Spleen (tissue), 11 donors: Measurements from ENCODE around the gene MRAP2. TPM values are rescaled to one million over a fixed set of nuclear protein-coding genes. Genes with fewer than 3 reads are reported as not detected.

Source experiments
- DNase-seq: peaks from one replicate; pipeline ENCODE4 v3.0.0-alpha.2; 2020
- H3K27ac ChIP-seq, 8 donors: fragments of 200-600 bp; sonication (generic) in 7 of 8; 1 replicate in 4 of 8; 2 replicates in 4 of 8; pipeline versions ENCODE4 v1.5.0 to v1.8.0; 2016 to 2021; ENCODE audit warnings: inconsistent platforms in 4 of 8, mild to moderate bottlenecking in 4 of 8, moderate library complexity in 1 of 8
- H3K27me3 ChIP-seq, 7 donors: fragments of 200-600 bp; sonication (generic) in 6 of 7; replicated peaks in 1 of 7; 1 replicate in 4 of 7; 2 replicates in 3 of 7; pipeline versions ENCODE4 v1.5.0 to v1.8.0; 2016 to 2021; ENCODE audit warnings: inconsistent platforms in 3 of 7, mild to moderate bottlenecking in 1 of 7
- H3K36me3 ChIP-seq, 6 donors: fragments of 200-600 bp; sonication (generic) in 5 of 6; 1 replicate in 4 of 6; 2 replicates in 2 of 6; pipeline versions ENCODE4 v1.5.0 to v1.8.0; 2016 to 2021; ENCODE audit warnings: inconsistent platforms in 2 of 6
- H3K4me1 ChIP-seq, 6 donors: fragments of 200-600 bp; sonication (generic) in 5 of 6; 1 replicate in 3 of 6; 2 replicates in 3 of 6; pipeline versions ENCODE4 v1.5.0 to v1.8.0; 2016 to 2021; ENCODE audit warnings: inconsistent platforms in 3 of 6
- H3K4me3 ChIP-seq, 8 donors: fragments of 200-600 bp; sonication (generic) in 7 of 8; 1 replicate in 4 of 8; 2 replicates in 4 of 8; pipeline versions ENCODE4 v1.5.0 to v1.8.0; 2016 to 2021; ENCODE audit warnings: inconsistent platforms in 4 of 8, mild to moderate bottlenecking in 4 of 8, moderate library complexity in 2 of 8
- H3K9me3 ChIP-seq, 8 donors: fragments of 200-600 bp; sonication (generic) in 7 of 8; 1 replicate in 4 of 8; 2 replicates in 4 of 8; pipeline versions ENCODE4 v1.5.0 to v1.8.0; 2016 to 2021; ENCODE audit warnings: inconsistent platforms in 4 of 8
- CTCF ChIP-seq, 11 experiments: fragments of 200-600 bp in 7 of 11; fragments of 450-650 bp in 4 of 11; sonication (generic) in 4 of 11; IDR thresholded peaks in 8 of 11; conservative IDR thresholded peaks in 3 of 11; 1 replicate in 7 of 11; 2 replicates in 4 of 11; pipeline versions ENCODE4 v1.4.0 to v1.8.0; 2016 to 2021; ENCODE audit warnings: antibody characterized with exemption in 11 of 11, inconsistent platforms in 4 of 11, mild to moderate bottlenecking in 1 of 11
- POLR2A ChIP-seq, 3 donors: fragments of 450-650 bp; IDR thresholded peaks; one replicate each; pipeline ENCODE4 v1.5.1; 2017; ENCODE audit warnings: antibody characterized with exemption in 3 of 3, mild to moderate bottlenecking in 1 of 3
- POLR2AphosphoS5 ChIP-seq, 3 donors: sonication (generic); formaldehyde crosslinking; IDR thresholded peaks; one replicate each; pipeline ENCODE4 v1.5.1; 2017; ENCODE audit warnings: antibody characterized with exemption in 3 of 3
- WGBS, 5 donors: extraction: QIAGEN DNeasy Blood & Tissue Kit in 3 of 5; methylation state at CpG; one replicate each; pipeline versions ENCODE4 v1.1.5 to v1.1.7; 2013 to 2018; 5-methylcytosine and 5-hydroxymethylcytosine counted together
- intact Hi-C: fragments of 100-400 bp; cut with DNase I; formaldehyde crosslinking; loops from one replicate; pipeline ENCODE4 v1.15.0; 2023; ENCODE audit warnings: low total_unique reads
- polyA plus RNA-seq, 3 donors: library from polyadenylated mRNA; stranded (reverse); fragments of 200-250 nt; gene quantifications; one replicate each; pipeline ENCODE4 v1.2.1, GENCODE V29; 2013
- total RNA-seq, 7 donors: library from RNA; depleted of rRNA in 3 of 7; stranded (reverse); fragments of >200 nt in 3 of 7; fragmentation: NEBNext Ultra II Directional in 4 of 7; extraction: Animal tissue kit (Norgen Biotek cat#: 25700) in 4 of 7; gene quantifications; one replicate each; pipeline versions ENCODE4 v1.1.0 to v1.2.1, GENCODE V29; 2016 to 2021
- donor health status: healthy with polysubstance abuse.
- donor health status: DM: no; HTN: no; CAD: no; lungs with moderate emphysema.
- donor health status: DM: no; HTN: no; CAD: no.
- donor health status: Bipolar disorder and iron deficiency.
- donor health status: healthy.
- donor health status: DM: no; HTN: no; CAD: no.
- donor health status: DM: yes; HTN: yes; CAD: no.

Gene MRAP2
- total and polyA plus RNA-seq, 10 donors: 0.97 to 21.8 (median 4.4) TPM

- Histone ChIP-seq H3K36me3 (no peaks in the 10 kb centered on the region), H3K9me3 (no peaks in the 10 kb centered on the region), H3K27ac (no peak overlapping the region), H3K4me3 (no peak overlapping the region), H3K4me1 (no peaks in the 10 kb centered on the region), H3K27me3 (peaks cover 0 to 5% (median 0%) of the 10 kb centered on the region in 7 donors)
- DNase-seq: no peak
- intact Hi-C loops: no loop called here
- TF ChIP-seq POLR2AphosphoS5 (IDR thresholded peaks at IDR 0.05) (no peak), CTCF (IDR thresholded peaks at IDR 0.05 in 8 of 11, conservative IDR thresholded peaks at IDR 0.05 in 3 of 11) (no peak), POLR2A (IDR thresholded peaks at IDR 0.05) (no peak)
- 57 to 75% (median 65%) methylated on average over 1 of the region's 1 CpG; no CpG with 5 or more reads in 1 of the 5 donors for WGBS, 5 donors
Observed at GRCh38 chr6:84046755-84047154, 13.2 kb downstream of the MRAP2 start.

- H3K9me3 ChIP-seq: no peaks in the 10 kb centered on the region
- H3K27ac ChIP-seq: no peak overlapping the region
- no peak overlapping the region for H3K4me3 ChIP-seq
- intact Hi-C loops: no loop called here
- TF ChIP-seq POLR2A (IDR thresholded peaks at IDR 0.05): no peak
- TF ChIP-seq POLR2AphosphoS5 (IDR thresholded peaks at IDR 0.05): no peak
- no peaks in the 10 kb centered on the region for H3K36me3 ChIP-seq
- H3K4me1 ChIP-seq: no peaks in the 10 kb centered on the region
- no peak for DNase-seq
- WGBS, 5 donors: 84 to 92% (median 87%) methylated on average over 5 of the region's 5 CpGs
- peaks cover 0 to 5% (median 0%) of the 10 kb centered on the region in 7 donors for H3K27me3 ChIP-seq
Observed at GRCh38 chr6:84048588-84048987, 15.0 kb downstream of the MRAP2 start.

GRCh38 chr6:84050408-84050807 lies 16.8 kb downstream of the MRAP2 start:
- no peak overlapping the region for H3K4me3 ChIP-seq
- no peaks in the 10 kb centered on the region for H3K9me3 ChIP-seq
- no peak for DNase-seq
- H3K27me3 ChIP-seq: peaks cover 0 to 5% (median 0%) of the 10 kb centered on the region in 7 donors
- H3K4me1 ChIP-seq: no peaks in the 10 kb centered on the region
- TF ChIP-seq POLR2AphosphoS5 (IDR thresholded peaks at IDR 0.05) (no peak), POLR2A (IDR thresholded peaks at IDR 0.05) (no peak)
- H3K36me3 ChIP-seq: no peaks in the 10 kb centered on the region
- peak overlapping the region in 3 of 8 donors; percentile 59 to 75 (median 65) for H3K27ac ChIP-seq
- WGBS, 5 donors: 71 to 87% (median 81%) methylated on average over 5 of the region's 5 CpGs
- intact Hi-C loops: no loop called here

- no peak overlapping the region for H3K4me3 ChIP-seq
- no peaks in the 10 kb centered on the region for H3K9me3 ChIP-seq
- peaks cover 0 to 3% (median 0%) of the 10 kb centered on the region in 6 donors for H3K4me1 ChIP-seq
- intact Hi-C loops: no loop called here
- TF ChIP-seq POLR2AphosphoS5 (IDR thresholded peaks at IDR 0.05) (peak; percentile 55 to 85 (median 80)), CTCF (IDR thresholded peaks at IDR 0.05 in 8 of 11, conservative IDR thresholded peaks at IDR 0.05 in 3 of 11) (no peak), POLR2A (IDR thresholded peaks at IDR 0.05) (no peak)
- 35 to 61% (median 55%) methylated on average over 7 of the region's 7 CpGs for WGBS, 5 donors
- peak overlapping the region in 5 of 8 donors; percentile 7 to 75 (median 59) for H3K27ac ChIP-seq
- H3K27me3 ChIP-seq: peaks cover 0 to 5% (median 0%) of the 10 kb centered on the region in 7 donors
- peak; percentile 78 for DNase-seq
- H3K36me3 ChIP-seq: no peaks in the 10 kb centered on the region
Observed at GRCh38 chr6:84052204-84052882, 18.8 kb downstream of the MRAP2 start.

- H3K4me1 ChIP-seq: peaks cover 0 to 3% (median 0%) of the 10 kb centered on the region in 6 donors
- intact Hi-C loops: no loop called here
- H3K36me3 ChIP-seq: no peaks in the 10 kb centered on the region
- TF ChIP-seq POLR2AphosphoS5 (IDR thresholded peaks at IDR 0.05) (no peak), POLR2A (IDR thresholded peaks at IDR 0.05) (no peak), CTCF (IDR thresholded peaks at IDR 0.05 in 8 of 11, conservative IDR thresholded peaks at IDR 0.05 in 3 of 11) (no peak)
- H3K9me3 ChIP-seq: no peaks in the 10 kb centered on the region
- peak overlapping the region in 4 of 8 donors; percentile 43 to 75 (median 56) for H3K27ac ChIP-seq
- H3K27me3 ChIP-seq: peaks cover 0 to 5% (median 0%) of the 10 kb centered on the region in 7 donors
- DNase-seq: no peak
- no peak overlapping the region for H3K4me3 ChIP-seq
- 68 to 79% (median 74%) methylated on average over 7 of the region's 7 CpGs for WGBS, 5 donors
Observed at GRCh38 chr6:84052883-84053241, 19.3 kb downstream of the MRAP2 start.
